ENCODE data around the gene OR4K14. TPM values are rescaled to one million over a fixed set of nuclear protein-coding genes. Genes with fewer than 3 reads are reported as not detected.

Gene OR4K14, protein sequence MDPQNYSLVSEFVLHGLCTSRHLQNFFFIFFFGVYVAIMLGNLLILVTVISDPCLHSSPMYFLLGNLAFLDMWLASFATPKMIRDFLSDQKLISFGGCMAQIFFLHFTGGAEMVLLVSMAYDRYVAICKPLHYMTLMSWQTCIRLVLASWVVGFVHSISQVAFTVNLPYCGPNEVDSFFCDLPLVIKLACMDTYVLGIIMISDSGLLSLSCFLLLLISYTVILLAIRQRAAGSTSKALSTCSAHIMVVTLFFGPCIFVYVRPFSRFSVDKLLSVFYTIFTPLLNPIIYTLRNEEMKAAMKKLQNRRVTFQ
- total RNA-seq = not detected in 2 replicates

DNA sequence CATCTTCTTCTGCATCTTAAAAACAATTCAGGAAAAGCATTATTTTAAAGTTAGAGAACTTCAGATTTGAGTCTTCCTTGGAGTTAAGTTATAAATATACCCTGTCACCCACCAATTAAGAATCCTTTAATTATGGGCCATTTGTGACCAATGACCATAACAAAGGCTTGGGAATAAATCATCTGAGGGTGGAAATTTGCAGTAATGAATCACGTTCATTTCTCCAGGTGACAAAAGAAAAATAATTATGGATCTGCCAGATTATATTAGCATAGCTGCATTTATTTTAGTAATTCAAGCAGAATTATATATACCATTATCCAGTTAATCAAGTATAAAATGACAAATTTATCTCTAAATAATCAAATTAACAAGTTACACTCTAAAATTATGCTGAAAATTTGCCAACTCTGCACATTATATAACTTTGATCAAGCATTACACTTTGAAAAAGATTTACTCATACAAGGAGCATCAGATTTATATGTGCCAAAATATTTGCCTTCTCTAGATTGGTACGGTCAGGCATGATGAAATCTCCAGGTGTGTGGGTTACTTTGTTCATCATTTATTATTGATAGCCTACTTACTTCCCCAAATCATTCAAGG is at the start of gene OR4K14:
OR4K14 (minus strand) TSS at position 51 of the 609 bp plus-strand sequence. CDS start 4,114 bp downstream, outside the sequence.

GRCh38 chr14:20059745-20060144 is 40.6 kb upstream of the OR4K14 start, which contains the start of gene OR4L1:
Gene OR4L1 (plus strand): TSS chr14:20060045. CDS start chr14:20060045, 0 bp downstream.

GRCh38 chr14:20035938-20036337 is 16.8 kb upstream of the OR4K14 start, which contains the start of gene OR4K13:
Gene OR4K13 (minus strand): TSS chr14:20036038. CDS start chr14:20034758, 1,280 bp downstream.

GRCh38 chr14:20001863-20002262 is 17.2 kb downstream of the OR4K14 start, which contains the start of gene OR4Q2:
Gene OR4Q2 (plus strand): TSS chr14:20002163.

GRCh38 chr14:19975291-19975690 is 43.8 kb downstream of the OR4K14 start, which contains the start of gene OR4K15:
Gene OR4K15 (plus strand): TSS chr14:19975591. CDS start chr14:19975591, 0 bp downstream.

Other genes starting within 250 kb of the OR4K14 start
- not detected in 2 replicates for gene OR4M1, start 245.8 kb downstream of the OR4K14 start, total RNA-seq
- not detected in 2 replicates for gene OR4N2, start 215.5 kb downstream of the OR4K14 start, total RNA-seq
- gene OR4K2, start 144.2 kb downstream of the OR4K14 start, total RNA-seq = not detected in 2 replicates
- not detected in 2 replicates for gene OR4K5, start 98.7 kb downstream of the OR4K14 start, total RNA-seq
- not detected in 2 replicates for gene OR4K1, start 88.4 kb downstream of the OR4K14 start, total RNA-seq
- gene OR4K15, start 43.7 kb downstream of the OR4K14 start, total RNA-seq = not detected in 2 replicates
- gene OR4Q2, start 17.1 kb downstream of the OR4K14 start, total RNA-seq = not detected in 2 replicates
- not detected in 2 replicates for gene OR4K13, start 16.7 kb upstream of the OR4K14 start, total RNA-seq
- gene OR4L1, start 40.7 kb upstream of the OR4K14 start, total RNA-seq = not detected in 2 replicates
- gene OR4K17, start 91.4 kb upstream of the OR4K14 start, total RNA-seq = not detected in 2 replicates
- not detected in 2 replicates for gene OR4N5, start 119.5 kb upstream of the OR4K14 start, total RNA-seq
- not detected in 2 replicates for gene OR11G2, start 171.6 kb upstream of the OR4K14 start, total RNA-seq
- gene OR11H6, start 204.4 kb upstream of the OR4K14 start, total RNA-seq = not detected in 2 replicates
- gene OR11H7, start 209.7 kb upstream of the OR4K14 start, total RNA-seq = not detected in 2 replicates
- not detected in 2 replicates for gene OR11H4, start 220.0 kb upstream of the OR4K14 start, total RNA-seq

Data from placental pericyte (primary cell).